ENCODE data around the gene SLC39A3. TPM values are rescaled to one million over a fixed set of nuclear protein-coding genes. Genes with fewer than 3 reads are reported as not detected.

SLC39A3 gene, protein sequence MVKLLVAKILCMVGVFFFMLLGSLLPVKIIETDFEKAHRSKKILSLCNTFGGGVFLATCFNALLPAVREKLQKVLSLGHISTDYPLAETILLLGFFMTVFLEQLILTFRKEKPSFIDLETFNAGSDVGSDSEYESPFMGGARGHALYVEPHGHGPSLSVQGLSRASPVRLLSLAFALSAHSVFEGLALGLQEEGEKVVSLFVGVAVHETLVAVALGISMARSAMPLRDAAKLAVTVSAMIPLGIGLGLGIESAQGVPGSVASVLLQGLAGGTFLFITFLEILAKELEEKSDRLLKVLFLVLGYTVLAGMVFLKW
- total RNA-seq = 10 to 100 TPM; 28.4 to 33.6 TPM
- polyA plus RNA-seq (ENCODE audit: insufficient read length in 6 of 6) = 10 to 100 TPM; 18.3 to 25.3 (median 21.2) TPM
- long read RNA-seq, donor 1, transcript SLC39A3-201 (3 exons, 1,502 nt) = major isoform, 24 of 26 reads
- long read RNA-seq, donor 1, partial matches to known transcripts = 0 of 26 reads
- long read RNA-seq, donor 1, other reads (novel, unspliced or antisense) = 0 of 26 reads
- long read RNA-seq, donor 2, transcript SLC39A3-201 (3 exons, 1,502 nt) = major isoform, 12 of 17 reads
- long read RNA-seq, donor 2, partial matches to known transcripts = 0 of 17 reads
- long read RNA-seq, donor 2, other reads (novel, unspliced or antisense) = 0 of 17 reads
- long read RNA-seq, donor 3, transcript SLC39A3-201 (3 exons, 1,502 nt) = major isoform, 8 of 9 reads
- long read RNA-seq, donor 3, partial matches to known transcripts = 0 of 9 reads
- long read RNA-seq, donor 3, other reads (novel, unspliced or antisense) = 0 of 9 reads
- long read RNA-seq, donor 4, transcript SLC39A3-201 (3 exons, 1,502 nt) = major isoform, 54 of 60 reads
- long read RNA-seq, donor 4, partial matches to known transcripts = 0 of 60 reads
- long read RNA-seq, donor 4, other reads (novel, unspliced or antisense) = 5 of 60 reads
- long read RNA-seq, donor 5, transcript SLC39A3-201 (3 exons, 1,502 nt) = major isoform, 11 of 11 reads
- long read RNA-seq, donor 5, partial matches to known transcripts = 0 of 11 reads
- long read RNA-seq, donor 5, other reads (novel, unspliced or antisense) = 0 of 11 reads
- long read RNA-seq, donor 6, transcript SLC39A3-201 (3 exons, 1,502 nt) = major isoform, 11 of 14 reads
- long read RNA-seq, donor 6, partial matches to known transcripts = 0 of 14 reads
- long read RNA-seq, donor 6, other reads (novel, unspliced or antisense) = 0 of 14 reads
- long read RNA-seq, donor 7, transcript SLC39A3-201 (3 exons, 1,502 nt) = major isoform, 11 of 11 reads
- long read RNA-seq, donor 7, partial matches to known transcripts = 0 of 11 reads
- long read RNA-seq, donor 7, other reads (novel, unspliced or antisense) = 0 of 11 reads
- long read RNA-seq, donor 8, transcript SLC39A3-201 (3 exons, 1,502 nt) = major isoform, 9 of 9 reads
- long read RNA-seq, donor 8, partial matches to known transcripts = 0 of 9 reads
- long read RNA-seq, donor 8, other reads (novel, unspliced or antisense) = 0 of 9 reads
- long read RNA-seq, donor 9 = 0 reads
- long read RNA-seq, donor 10, transcript SLC39A3-201 (3 exons, 1,502 nt) = major isoform, 103 of 110 reads
- long read RNA-seq, donor 10, partial matches to known transcripts = 2 of 110 reads
- long read RNA-seq, donor 10, other reads (novel, unspliced or antisense) = 4 of 110 reads
- long read RNA-seq, donor 11 = 0 reads
- long read RNA-seq, donor 12, transcript SLC39A3-201 (3 exons, 1,502 nt) = major isoform, 17 of 18 reads
- long read RNA-seq, donor 12, partial matches to known transcripts = 0 of 18 reads
- long read RNA-seq, donor 12, other reads (novel, unspliced or antisense) = 0 of 18 reads

DNA sequence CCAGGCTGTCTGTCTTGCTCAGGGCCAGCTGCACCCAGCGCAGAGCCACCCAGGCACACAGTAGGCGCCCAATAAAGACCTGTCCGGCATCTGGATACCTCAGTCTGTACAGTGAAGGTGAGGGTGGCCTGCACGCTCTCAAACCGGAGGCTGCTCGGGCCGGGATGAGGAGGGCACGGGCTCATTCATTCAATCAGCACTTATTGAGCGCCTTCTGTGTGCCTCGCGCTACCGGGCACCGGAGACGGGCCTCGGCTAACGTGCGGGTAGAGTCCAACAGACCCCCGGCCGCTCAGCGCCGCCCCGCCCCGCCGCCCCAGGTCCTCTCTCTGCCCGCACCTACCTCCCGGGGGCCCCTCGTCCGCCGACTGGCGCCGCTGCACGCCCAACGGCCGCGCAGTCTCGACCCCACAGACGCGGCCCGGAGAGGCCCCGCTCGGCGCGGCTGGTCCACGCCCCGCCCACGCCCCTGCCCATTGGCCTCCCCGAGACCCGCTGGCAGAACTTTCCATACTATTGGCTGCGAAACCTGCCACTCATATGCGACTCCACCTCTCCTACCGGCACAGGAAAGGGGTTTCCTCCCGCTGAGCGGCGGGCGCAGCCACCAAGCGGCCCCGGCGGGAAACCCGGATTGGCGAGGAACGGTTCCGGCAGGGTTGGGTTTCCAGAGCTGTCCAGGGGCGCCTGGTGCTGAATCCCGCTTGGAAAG lies at the start of gene SLC39A3:
Gene SLC39A3, minus strand, starts transcription at position 416 of the 712 bp plus-strand sequence. CDS start 2,760 bp downstream, outside the sequence.
- intact Hi-C loops (cut with DNase I) = loop anchor here (5.0 to 10.0 kb wide), 2 partner anchors 85 to 92 kb away; no protein-coding TSS in a partner anchor
- TF ChIP-seq, protein P1, sequence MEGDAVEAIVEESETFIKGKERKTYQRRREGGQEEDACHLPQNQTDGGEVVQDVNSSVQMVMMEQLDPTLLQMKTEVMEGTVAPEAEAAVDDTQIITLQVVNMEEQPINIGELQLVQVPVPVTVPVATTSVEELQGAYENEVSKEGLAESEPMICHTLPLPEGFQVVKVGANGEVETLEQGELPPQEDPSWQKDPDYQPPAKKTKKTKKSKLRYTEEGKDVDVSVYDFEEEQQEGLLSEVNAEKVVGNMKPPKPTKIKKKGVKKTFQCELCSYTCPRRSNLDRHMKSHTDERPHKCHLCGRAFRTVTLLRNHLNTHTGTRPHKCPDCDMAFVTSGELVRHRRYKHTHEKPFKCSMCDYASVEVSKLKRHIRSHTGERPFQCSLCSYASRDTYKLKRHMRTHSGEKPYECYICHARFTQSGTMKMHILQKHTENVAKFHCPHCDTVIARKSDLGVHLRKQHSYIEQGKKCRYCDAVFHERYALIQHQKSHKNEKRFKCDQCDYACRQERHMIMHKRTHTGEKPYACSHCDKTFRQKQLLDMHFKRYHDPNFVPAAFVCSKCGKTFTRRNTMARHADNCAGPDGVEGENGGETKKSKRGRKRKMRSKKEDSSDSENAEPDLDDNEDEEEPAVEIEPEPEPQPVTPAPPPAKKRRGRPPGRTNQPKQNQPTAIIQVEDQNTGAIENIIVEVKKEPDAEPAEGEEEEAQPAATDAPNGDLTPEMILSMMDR (IDR thresholded peaks at IDR 0.05) = peak in 1 of 2 donors; percentile 19
- Histone ChIP-seq H3K4me1 (peaks cover 5 to 30% of the 10 kb centered on the region in 2 donors), H3K27me3 (peaks cover 0 to 36% of the 10 kb centered on the region in 2 donors), H3K36me3 (peaks cover 0 to 25% of the 10 kb centered on the region in 2 donors), H3K27ac (peak within 1 kb of the TSS in 1 of 2 donors; percentile 65), H3K9me3 (peaks cover 0 to 2% of the 10 kb centered on the region in 2 donors), H3K4me3 (peak within 1 kb of the TSS; percentile 63 to 99)
- peak; percentile 100 for ATAC-seq
- peak; percentile 94 to 99 (median 96) for DNase-seq

DNA sequence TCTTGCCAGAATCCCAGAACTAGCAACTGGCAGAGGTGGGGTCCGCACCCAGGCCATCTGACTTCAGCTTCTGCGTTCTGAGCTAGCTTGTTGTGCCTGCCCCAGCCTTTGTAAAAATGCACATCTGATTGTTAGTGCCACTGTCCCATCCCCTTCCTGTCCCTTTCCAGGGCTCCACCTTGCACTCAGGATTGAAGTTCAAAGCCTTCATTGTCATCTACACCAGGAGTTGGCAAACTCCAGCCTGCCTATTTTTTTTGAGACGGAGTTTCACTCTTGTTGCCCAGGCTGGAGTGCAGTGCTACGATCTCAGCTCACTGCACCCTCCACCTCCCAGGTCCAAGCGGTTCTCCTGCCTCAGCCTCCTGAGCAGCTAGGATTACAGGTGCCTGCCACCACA lies 48.4 kb upstream of the SLC39A3 start:
- no peak for DNase-seq
- TF ChIP-seq, protein P1 (IDR thresholded peaks at IDR 0.05) = no peak
- H3K4me1 ChIP-seq = peaks cover 12 to 33% of the 10 kb centered on the region in 2 donors
- intact Hi-C loops (cut with DNase I) = no loop called here
- H3K36me3 ChIP-seq = peaks cover 0 to 27% of the 10 kb centered on the region in 2 donors
- H3K27me3 ChIP-seq = no peaks in the 10 kb centered on the region
- no peak overlapping the region for H3K4me3 ChIP-seq
- no peak for ATAC-seq
- H3K9me3 ChIP-seq = no peaks in the 10 kb centered on the region
- H3K27ac ChIP-seq = no peak overlapping the region

DNA sequence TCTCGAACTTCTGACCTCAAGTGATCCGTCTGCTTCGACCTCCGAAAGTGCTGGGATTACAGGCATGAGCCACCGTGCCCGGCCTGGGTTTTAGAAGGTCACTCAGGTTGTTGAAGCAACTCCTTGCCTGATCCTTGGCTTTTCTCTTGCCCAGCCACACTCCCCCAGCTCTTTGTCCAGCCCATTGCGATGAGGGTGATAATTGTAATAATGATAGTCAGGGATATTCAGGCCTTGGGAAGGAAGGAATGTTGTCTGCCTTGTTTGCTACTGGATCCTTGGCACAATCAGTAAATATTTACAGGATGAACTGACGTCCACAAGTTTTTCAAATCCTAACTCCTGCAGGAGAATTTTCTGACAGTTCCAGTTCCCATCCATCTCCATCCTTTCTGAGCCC lies 47.3 kb upstream of the SLC39A3 start:
- H3K4me1 ChIP-seq = peaks cover 16 to 38% of the 10 kb centered on the region in 2 donors
- TF ChIP-seq, protein P1 (IDR thresholded peaks at IDR 0.05) = no peak
- intact Hi-C loops (cut with DNase I) = no loop called here
- no peaks in the 10 kb centered on the region for H3K9me3 ChIP-seq
- peaks cover 0 to 19% of the 10 kb centered on the region in 2 donors for H3K36me3 ChIP-seq
- no peak overlapping the region for H3K27ac ChIP-seq
- ATAC-seq (no peak), DNase-seq (no peak)
- H3K27me3 ChIP-seq = no peaks in the 10 kb centered on the region
- H3K4me3 ChIP-seq = no peak overlapping the region

Data from left lung (tissue), 14 donors.